GM12878 (cell line): ENCODE results near the gene AFF2. TPM values are rescaled to one million over a fixed set of nuclear protein-coding genes. Genes with fewer than 3 reads are reported as not detected.

ENCODE experiments used
- ATAC-seq: fragments of 200-7000 bp; cut with Tn5 transposase; 3 replicates; pipeline ENCODE4 v1.9.1; 2020; ENCODE audit warnings: mild to moderate bottlenecking, moderate library complexity
- BruUV-seq: library from RNA; stranded (reverse); fragments of 400-500 nt; replicated peaks from 2 replicates; lab custom pipeline; 2021; lab: Mats Ljungman, UMichigan
- CTCF ChIA-PET: fragments of 300-600 bp; sonication (Branson Sonifier 250); formaldehyde crosslinking; extraction: SDS; loops from one replicate; lab custom pipeline; 2021; ENCODE audit warnings: inconsistent platforms; lab: Yijun Ruan, JAX
- POLR2A ChIA-PET: fragments of 350-600 bp; formaldehyde crosslinking; extraction: SDS; loops from one replicate; lab custom pipeline; 2021; ENCODE audit warnings: inconsistent platforms; lab: Charles Lee
- RAD21 ChIA-PET: fragments of 300-600 bp; sonication (Branson Sonifier 250); formaldehyde crosslinking; loops from one replicate; lab custom pipeline; 2023; ENCODE audit warnings: antibody characterized with exemption; ENCODE audit not compliant: unreplicated experiment; lab: Charles Lee
- SMC1A ChIA-PET: fragments of 300-600 bp; sonication (Branson Sonifier 250); formaldehyde crosslinking; loops from one replicate; lab custom pipeline; 2023; ENCODE audit not compliant: unreplicated experiment, uncharacterized antibody; lab: Charles Lee
- DNase-seq: peaks from one replicate; pipeline ENCODE4 v3.0.0-alpha.2; 2011; ENCODE audit warnings: low read depth, low spot score
- FAIRE-seq: peaks from 3 replicates; lab custom pipeline; 2011; peaks lifted over from hg19 to GRCh38; lab: Jason Lieb, UNC
- H2AFZ ChIP-seq: 2 replicates; pipeline ENCODE4 v1.6.0; 2011; ENCODE audit warnings: low read depth, low read length, control low read depth; ENCODE audit not compliant: control insufficient read depth
- H3K27ac ChIP-seq: 2 replicates; pipeline ENCODE4 v1.5.1; 2011; ENCODE audit warnings: control low read depth; ENCODE audit not compliant: control insufficient read depth, insufficient read depth
- H3K27me3 ChIP-seq, 2 experiments: replicated peaks in 1 of 2; 2 replicates each; pipeline versions ENCODE4 v1.6.0 to v1.6.1; 2011; ENCODE audit warnings: low read length in 1 of 2; ENCODE audit not compliant: control insufficient read depth in 2 of 2, insufficient read depth in 2 of 2
- H3K36me3 ChIP-seq, 2 experiments: 2 replicates each; pipeline ENCODE4 v1.5.1; 2011; ENCODE audit warnings: low read length in 1 of 2; ENCODE audit not compliant: control insufficient read depth in 2 of 2, insufficient read depth in 2 of 2
- H3K4me1 ChIP-seq: 2 replicates; pipeline ENCODE4 v1.6.1; 2011; ENCODE audit warnings: mild to moderate bottlenecking, low read length, moderate library complexity, mixed read lengths; ENCODE audit not compliant: control insufficient read depth, insufficient read depth
- H3K4me2 ChIP-seq: 2 replicates; pipeline ENCODE4 v1.6.0; 2011; ENCODE audit warnings: control low read depth; ENCODE audit not compliant: control insufficient read depth, insufficient read depth
- H3K4me3 ChIP-seq: fragments of 200-600 bp; sonication (generic); 2 replicates; pipeline ENCODE4 v1.5.1; 2016
- H3K79me2 ChIP-seq: 2 replicates; pipeline ENCODE4 v1.6.0; 2011; ENCODE audit warnings: low read length; ENCODE audit not compliant: control insufficient read depth, insufficient read depth
- H3K9ac ChIP-seq: 2 replicates; pipeline ENCODE4 v1.8.0; 2011; ENCODE audit warnings: low read length, control low read depth, mixed read lengths; ENCODE audit not compliant: control insufficient read depth, insufficient read depth
- H3K9me3 ChIP-seq: replicated peaks from 3 replicates; pipeline ENCODE4 v1.5.1; 2011; ENCODE audit warnings: mild to moderate bottlenecking, low read length; ENCODE audit not compliant: control insufficient read depth, insufficient read depth
- H4K20me1 ChIP-seq: 2 replicates; pipeline ENCODE4 v1.6.0; 2011; ENCODE audit not compliant: control insufficient read depth, insufficient read depth
- BMI1 ChIP-seq: fragments of 450-650 bp; IDR thresholded peaks from 2 replicates; pipeline ENCODE4 v1.6.1; 2016; ENCODE audit warnings: mild to moderate bottlenecking, moderate library complexity, borderline replicate concordance
- CBFB ChIP-seq: IDR thresholded peaks from 2 replicates; pipeline ENCODE4 v1.6.1; 2016; ENCODE audit warnings: antibody characterized with exemption, low read depth
- CHD1 ChIP-seq: IDR thresholded peaks from 2 replicates; pipeline ENCODE4 v1.6.1; 2012; ENCODE audit warnings: low read depth, low read length, improper control_type of control experiment
- FOXM1 ChIP-seq: IDR thresholded peaks from 2 replicates; pipeline ENCODE4 v1.6.1; 2012; ENCODE audit warnings: low read depth, mild to moderate bottlenecking, inconsistent platforms, low read length, moderate library complexity
- HCFC1 ChIP-seq: fragments of 150-350 bp; IDR thresholded peaks from 2 replicates; pipeline ENCODE4 v1.6.1; 2014; ENCODE audit warnings: low read length
- IRF3 ChIP-seq: fragments of 450-650 bp; IDR thresholded peaks from 2 replicates; pipeline ENCODE4 v1.6.1; 2014; ENCODE audit warnings: mild to moderate bottlenecking
- KLF5 ChIP-seq: fragments of 450-650 bp; IDR thresholded peaks from 2 replicates; pipeline ENCODE4 v1.6.1; 2014; ENCODE audit warnings: mild to moderate bottlenecking; ENCODE audit not compliant: partially characterized antibody
- MTA3 ChIP-seq: IDR thresholded peaks from 2 replicates; pipeline ENCODE4 v1.6.1; 2012; ENCODE audit warnings: low read length, inconsistent platforms, borderline replicate concordance
- POU2F2 ChIP-seq: IDR thresholded peaks from 3 replicates; pipeline ENCODE4 v1.6.1; 2011; ENCODE audit warnings: low read depth, mild to moderate bottlenecking, low read length, borderline replicate concordance
- SKIL ChIP-seq: fragments of 450-650 bp; IDR thresholded peaks from 2 replicates; pipeline ENCODE4 v1.6.1; 2017; ENCODE audit warnings: mild to moderate bottlenecking, low read depth, inconsistent platforms; ENCODE audit not compliant: poor library complexity, severe bottlenecking
- SUZ12 ChIP-seq: fragments of 200-600 bp; sonication (generic); IDR thresholded peaks from one replicate; pipeline ENCODE4 v1.6.1; 2018; ENCODE audit warnings: antibody characterized with exemption, mild to moderate bottlenecking; ENCODE audit not compliant: unreplicated experiment
- ZNF217 ChIP-seq: fragments of 450-650 bp; IDR thresholded peaks from 2 replicates; pipeline ENCODE4 v1.6.1; 2017; ENCODE audit warnings: antibody characterized with exemption, mild to moderate bottlenecking
- ZNF24 ChIP-seq: fragments of 450-650 bp; IDR thresholded peaks from 2 replicates; pipeline ENCODE4 v1.6.1; 2017; ENCODE audit warnings: antibody characterized with exemption, mild to moderate bottlenecking
- WGBS: methylation state at CpG from one replicate; pipeline ENCODE4 v1.1.6; 2016; ENCODE audit warnings: low lambda C conversion rate; ENCODE audit not compliant: insufficient replicate concordance, insufficient coverage; ENCODE audit errors: missing lambda C conversion rate; 5-methylcytosine and 5-hydroxymethylcytosine counted together
- in situ Hi-C: fragments of 300-500 bp; cut with MboI; formaldehyde crosslinking; loops from 9 replicates; pipeline ENCODE4 v1.14.3; 2018; ENCODE audit warnings: mixed read lengths
- intact Hi-C: fragments of 100-400 bp; cut with micrococcal nuclease; formaldehyde crosslinking; loops from one replicate; pipeline ENCODE4 v1.14.2; 2022; ENCODE audit not compliant: unreplicated experiment
- polyA plus RNA-seq, 11 experiments: library from polyadenylated mRNA; depleted of rRNA in 4 of 11; unstranded in 6 of 11; stranded (reverse) in 5 of 11; fragments of >200 nt; fragmentation: Nextera tagmentation in 4 of 11; fragmentation: Illumina TruSeq in 1 of 11; extraction: Ambion mirVana in 4 of 11; extraction: Trizol in 1 of 11; gene quantifications; 1 replicate in 1 of 11; 2 replicates in 10 of 11; pipeline versions ENCODE4 v1.2.1 to v1.2.3, GENCODE V29; 2011 to 2016; ENCODE audit warnings: inconsistent platforms in 2 of 11, missing spikeins in 2 of 11, low read depth in 1 of 11
- total RNA-seq, 4 experiments: library from RNA; depleted of rRNA in 3 of 4; stranded (reverse); fragments of >200 nt in 3 of 4; fragmentation: Illumina TruSeq in 1 of 4; extraction: Trizol in 1 of 4; gene quantifications; 2 replicates each; pipeline versions ENCODE4 v1.2.1 to v1.2.3, GENCODE V29; 2013 to 2021

Gene AFF2
- total and polyA plus RNA-seq, 10 of the 15 experiments (the other 5 are each of a cell fraction or from before 2014, with no cell fraction given) = under 0.01 to 0.03 TPM; not detected in 8

GRCh38 chrX:148672517-148672916, 172.1 kb downstream of the AFF2 start:
- POLR2A ChIA-PET = no interaction called here
- H3K9ac ChIP-seq = no peak overlapping the region
- no peaks in the 10 kb centered on the region for H4K20me1 ChIP-seq
- no peaks in the 10 kb centered on the region for H3K36me3 ChIP-seq
- no peaks in the 10 kb centered on the region for H3K79me2 ChIP-seq
- WGBS = 13% methylated on average over 2 of the region's 2 CpGs
- ATAC-seq (no peak), FAIRE-seq (no peak), DNase-seq (no peak)
- intact Hi-C loops (no loop called here), in situ Hi-C loops (no loop called here)
- H3K4me2 ChIP-seq = no peak overlapping the region
- SMC1A ChIA-PET = interaction anchor here (1.6 kb wide), 1 partner anchor 153 kb away, joined by 3 read pairs; no protein-coding TSS in a partner anchor
- RAD21 ChIA-PET = no interaction called here
- CTCF ChIA-PET = no interaction called here
- H3K4me1 ChIP-seq = no peaks in the 10 kb centered on the region
- H2AFZ ChIP-seq = no peak overlapping the region
- BruUV-seq = no TSS peak
- TF ChIP-seq ZNF24 = no peak
- no peak for TF ChIP-seq CBFB
- no peak for TF ChIP-seq BMI1
- TF ChIP-seq KLF5 = no peak
- no peak for TF ChIP-seq SUZ12
- no peak for TF ChIP-seq ZNF217
- TF ChIP-seq POU2F2 = no peak
- H3K27me3 ChIP-seq = no peaks in the 10 kb centered on the region
- no peak overlapping the region for H3K27ac ChIP-seq
- H3K9me3 ChIP-seq = no peaks in the 10 kb centered on the region; the same call in 2 of the 3 replicates
- H3K4me3 ChIP-seq = no peak overlapping the region

GRCh38 chrX:148681605-148682004, 181.2 kb downstream of the AFF2 start:
- DNase-seq (no peak), FAIRE-seq (no peak), ATAC-seq (no peak)
- Histone ChIP-seq H4K20me1 (no peaks in the 10 kb centered on the region), H3K4me3 (no peak overlapping the region), H3K9me3 (no peaks in the 10 kb centered on the region), H3K27me3 (no peaks in the 10 kb centered on the region), H3K4me1 (no peaks in the 10 kb centered on the region)
- RAD21 ChIA-PET = no interaction called here
- POLR2A ChIA-PET = no interaction called here
- CTCF ChIA-PET = no interaction called here
- no TSS peak for BruUV-seq
- no peak for TF ChIP-seq SKIL
- no peak for TF ChIP-seq CHD1
- no peak for TF ChIP-seq HCFC1
- no peak for TF ChIP-seq FOXM1
- TF ChIP-seq IRF3 = no peak
- TF ChIP-seq MTA3 = no peak
- TF ChIP-seq, all 136 proteins: peak for 0
- intact Hi-C loops = no loop called here
- SMC1A ChIA-PET = no interaction called here
- H3K4me2 ChIP-seq = no peak overlapping the region
- H3K79me2 ChIP-seq = no peaks in the 10 kb centered on the region
- H3K36me3 ChIP-seq = no peaks in the 10 kb centered on the region
- H3K27ac ChIP-seq = no peak overlapping the region
- H2AFZ ChIP-seq = no peak overlapping the region
- no peak overlapping the region for H3K9ac ChIP-seq
- in situ Hi-C loops = no loop called here
- 31% methylated on average over 1 of the region's 1 CpG for WGBS
